GM19455 (cell line): Measurements from ENCODE around the gene TIMM23B.
"Not testable (repeated sequence)": the region's sequence is repeated elsewhere in the genome, so short reads cannot be mapped to it uniquely, and the experiment has no call there.

Experiments used
- ATAC-seq: cut with Tn5 transposase; IDR thresholded peaks from one replicate; pipeline ENCODE4 v1.9.1; 2021; ENCODE audit not compliant: unreplicated experiment

Gene TIMM23B, protein sequence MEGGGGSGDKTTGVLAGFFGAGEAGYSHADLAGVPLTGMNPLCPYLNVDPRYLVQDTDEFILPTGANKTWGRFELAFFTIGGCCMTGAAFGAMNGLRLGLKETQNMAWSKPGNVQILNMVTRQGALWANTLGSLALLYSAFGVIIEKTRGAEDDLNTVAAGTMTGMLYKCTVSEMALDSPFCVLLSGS

DNA sequence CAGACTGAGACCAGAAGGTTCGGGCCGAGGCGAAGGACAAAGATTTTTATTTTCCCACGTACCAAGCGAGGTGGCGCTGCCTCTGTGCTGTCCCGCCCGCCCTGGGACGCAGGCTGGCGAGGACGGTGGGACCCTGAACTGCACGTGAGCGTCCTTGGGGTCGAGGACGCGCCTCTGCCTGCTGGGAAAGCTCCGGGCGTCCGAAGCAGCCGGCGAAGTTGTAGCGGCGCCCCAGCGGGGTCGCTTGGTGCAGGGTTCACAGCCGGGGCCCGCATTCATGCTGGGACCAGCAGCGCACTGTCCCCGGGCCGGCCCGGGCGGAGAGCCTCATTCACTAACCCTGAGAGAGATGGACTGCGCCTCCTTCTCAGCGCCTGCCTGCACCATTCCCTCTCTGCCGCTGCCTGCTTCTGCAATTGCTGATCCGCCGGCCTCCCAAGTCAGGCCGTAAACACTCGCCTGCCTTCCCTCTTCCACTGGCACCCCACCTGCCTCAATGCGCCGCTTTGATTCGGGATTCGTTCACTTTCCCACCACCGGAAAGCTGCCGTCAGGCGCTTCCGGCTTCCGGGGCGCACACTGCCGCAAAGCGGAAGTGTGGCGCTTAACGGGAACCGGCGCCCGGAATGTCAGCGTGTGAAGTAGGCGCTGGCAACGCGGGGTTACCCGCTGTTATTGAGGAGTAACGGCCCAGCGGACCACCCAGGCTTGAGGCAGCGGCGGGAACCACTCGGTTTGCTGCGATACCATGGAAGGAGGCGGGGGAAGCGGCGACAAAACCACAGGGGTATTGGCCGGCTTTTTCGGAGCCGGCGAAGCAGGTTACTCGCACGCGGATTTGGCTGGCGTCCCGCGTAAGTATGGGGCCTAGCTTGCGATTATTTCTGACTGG is at the start of gene TIMM23B, which contains the start of gene PARG:
TIMM23B (plus strand) TSS at position 607 of the 892 bp plus-strand sequence; CDS start at position 749, 142 bp downstream.
PARG (minus strand) TSS at position 581 of the 892 bp plus-strand sequence; CDS start at position 279, 302 bp downstream.
- peak; percentile 69 for ATAC-seq

DNA sequence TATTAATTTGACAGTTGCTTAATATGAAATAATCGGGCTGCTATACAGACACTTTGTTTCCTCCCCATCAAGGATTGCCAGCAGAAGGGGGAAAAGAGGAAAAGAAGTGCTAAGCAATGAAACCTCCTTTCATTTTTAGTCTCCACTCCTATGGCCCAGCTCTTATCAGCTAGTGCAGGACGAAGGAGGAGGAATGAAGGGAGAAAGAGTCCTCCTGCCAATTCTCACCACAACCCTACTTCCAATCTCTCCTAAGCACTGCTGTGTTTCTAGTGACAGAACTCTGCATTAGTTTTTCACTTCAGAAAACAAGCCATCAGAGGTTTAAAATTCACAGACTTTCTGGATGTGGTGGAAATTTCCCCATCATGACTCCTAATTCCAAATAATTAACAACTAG is 41.9 kb upstream of the TIMM23B start:
- not testable (repeated sequence) for ATAC-seq

DNA sequence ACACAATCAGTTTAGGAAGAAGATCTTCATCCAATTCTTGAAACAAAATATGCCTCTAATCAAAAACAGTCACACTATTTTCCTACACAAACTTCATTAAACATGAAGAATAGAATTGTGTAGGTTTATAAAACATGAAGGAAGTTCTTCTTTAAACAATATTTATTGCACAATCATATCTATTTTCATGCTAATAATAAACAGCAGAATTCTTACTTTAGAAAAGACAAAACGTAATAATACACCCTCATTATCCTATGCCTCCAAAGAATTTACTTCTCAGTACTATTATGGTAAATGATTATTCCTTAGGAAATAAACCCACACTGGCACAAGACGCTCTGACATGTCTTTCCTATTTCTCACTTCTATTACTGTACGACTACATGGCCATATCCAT is 41.4 kb upstream of the TIMM23B start:
- ATAC-seq: not testable (repeated sequence)

DNA sequence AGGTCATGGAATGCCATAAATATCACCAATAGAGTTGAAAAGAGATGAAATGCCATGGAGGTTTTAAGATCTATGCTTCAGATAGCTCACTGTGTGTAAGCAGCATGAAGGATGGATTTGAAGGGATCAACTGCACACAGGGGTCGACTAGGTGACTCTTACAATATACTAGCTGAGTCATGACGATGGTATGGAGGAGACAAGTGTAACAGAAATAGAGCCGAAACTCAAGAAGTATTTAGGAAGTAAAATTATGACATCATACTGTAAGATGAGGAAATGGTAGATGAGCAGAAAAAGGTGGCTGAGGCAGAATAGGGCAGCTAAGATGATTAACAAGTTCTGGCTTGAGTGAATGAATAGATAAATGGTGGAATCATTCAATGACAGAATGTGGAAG is 38.0 kb upstream of the TIMM23B start:
- ATAC-seq: not testable (repeated sequence)

DNA sequence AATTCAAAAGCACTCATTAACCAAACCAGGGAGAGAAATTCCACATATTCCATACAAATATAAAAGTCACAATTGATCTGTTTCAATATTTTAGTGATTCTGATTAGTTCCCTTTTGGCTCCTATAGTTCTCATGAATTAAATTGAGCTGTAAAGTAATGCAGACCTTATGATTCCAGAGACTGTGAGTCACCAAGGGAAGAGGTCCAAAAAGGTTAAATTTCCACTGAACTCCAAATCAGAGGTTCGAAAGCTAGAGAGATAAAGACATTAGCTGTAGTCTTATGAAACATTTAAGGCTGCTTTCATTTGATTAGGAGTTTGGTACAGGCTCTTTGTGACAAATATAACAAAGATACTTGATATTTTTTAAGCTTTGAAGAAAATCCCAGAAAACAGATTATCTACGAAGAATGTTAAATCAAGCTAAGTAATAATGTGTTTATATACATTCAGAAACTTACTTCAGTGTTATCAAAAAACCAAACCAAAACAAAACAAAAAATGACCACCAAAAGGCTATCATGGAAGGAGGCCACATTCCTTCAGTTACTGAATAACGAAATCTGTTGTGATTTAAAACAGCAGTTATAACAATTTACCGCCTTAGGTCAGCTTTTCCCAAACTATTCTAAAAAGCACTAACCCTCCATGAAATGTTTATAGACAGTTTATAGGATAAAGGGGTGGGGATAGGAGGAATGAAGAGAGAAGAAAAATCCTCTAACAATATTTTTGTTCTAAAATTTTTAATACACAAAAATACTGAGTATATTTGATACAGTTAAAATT is 33.4 kb upstream of the TIMM23B start:
- ATAC-seq: not testable (repeated sequence)

DNA sequence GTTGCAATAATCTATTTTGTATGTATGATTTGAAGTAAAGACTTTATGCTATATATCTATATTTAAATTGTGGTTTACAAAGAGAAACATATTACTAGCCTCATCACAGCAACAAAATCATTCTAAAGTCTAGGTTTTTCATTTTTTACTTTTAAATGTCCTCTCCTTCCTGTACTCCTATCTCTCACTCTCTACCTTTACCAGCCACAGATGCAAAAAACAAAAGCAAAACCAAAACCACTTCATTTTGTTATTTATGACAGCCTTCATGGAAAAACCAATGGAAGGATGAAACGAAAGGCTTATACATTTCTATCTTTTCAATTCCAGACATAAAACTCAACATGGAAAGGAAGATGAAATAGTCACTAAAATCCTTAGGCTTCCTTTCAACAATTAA is 31.6 kb upstream of the TIMM23B start:
- not testable (repeated sequence) for ATAC-seq

DNA sequence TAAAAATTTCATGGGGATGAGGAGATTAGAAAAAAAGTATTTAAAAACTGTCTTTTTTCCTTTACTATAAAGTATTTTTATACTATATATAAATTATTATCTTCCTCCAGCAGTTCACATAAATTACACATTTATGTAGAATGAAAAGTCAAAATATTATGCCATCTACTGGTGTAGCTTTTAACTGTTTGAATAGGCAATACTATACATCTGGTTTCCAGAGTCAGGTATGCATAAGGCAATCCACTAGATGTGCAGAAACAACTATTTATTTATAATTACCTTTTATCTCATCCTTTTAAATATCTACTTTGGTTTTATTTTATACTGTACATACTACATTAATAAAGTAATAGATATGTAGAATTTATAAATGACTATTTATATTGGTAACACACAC is 25.4 kb upstream of the TIMM23B start:
- ATAC-seq: not testable (repeated sequence)

DNA sequence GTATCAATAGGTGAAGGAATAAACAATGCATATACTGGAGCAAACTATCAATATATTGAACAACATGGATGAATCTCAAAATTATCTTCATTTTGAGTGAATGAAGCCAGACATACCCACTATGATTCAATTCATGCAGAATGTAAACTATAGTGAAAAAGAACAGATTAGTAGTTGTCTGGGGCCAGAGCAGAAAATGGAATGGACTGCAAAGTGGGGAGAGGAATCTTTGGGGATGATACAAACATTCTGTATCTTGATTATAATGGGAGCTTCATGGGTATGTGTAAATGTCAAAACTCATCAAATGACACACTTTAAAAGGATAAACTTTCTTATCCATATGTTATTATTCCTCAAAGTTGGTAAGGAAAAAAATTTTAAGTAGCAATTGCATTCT is 23.9 kb upstream of the TIMM23B start:
- ATAC-seq: not testable (repeated sequence)

DNA sequence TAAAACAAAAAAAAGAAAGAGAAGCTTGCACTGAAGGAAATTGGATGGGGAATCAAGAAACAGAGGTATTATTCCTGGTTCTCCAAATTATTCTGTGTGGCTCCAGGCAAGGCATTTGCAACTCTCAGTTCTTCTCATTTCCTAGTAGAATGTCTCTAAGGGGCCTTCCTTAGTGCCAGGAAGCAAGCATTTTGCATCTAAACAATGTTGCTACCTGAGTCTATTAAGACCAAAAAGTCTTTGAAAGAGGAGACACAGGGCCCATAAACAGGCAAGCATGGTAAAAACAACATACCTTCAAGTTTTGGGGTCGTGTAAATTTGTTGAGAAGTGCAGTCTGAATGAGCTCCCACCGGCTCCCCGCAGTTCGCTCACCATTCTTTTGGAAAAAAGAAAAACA is 19.8 kb upstream of the TIMM23B start:
- not testable (repeated sequence) for ATAC-seq

DNA sequence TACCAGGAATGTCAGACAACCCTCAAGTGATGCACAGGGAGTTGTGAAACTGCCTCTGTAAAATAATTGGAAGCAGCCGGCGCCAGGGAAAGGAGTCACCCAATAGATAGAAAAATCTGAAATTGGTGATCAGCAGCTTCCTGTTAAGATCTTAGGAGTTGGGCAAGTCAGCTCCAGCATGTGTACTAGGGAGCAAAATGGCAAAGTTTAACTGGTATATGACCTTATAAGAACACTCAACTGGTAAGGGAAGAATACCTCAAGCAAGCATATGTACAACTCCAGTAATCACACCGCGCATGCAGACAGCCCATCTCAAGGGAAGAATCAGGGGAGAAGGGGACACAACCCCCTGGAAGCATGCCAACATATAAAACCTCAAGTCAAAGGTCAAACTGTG is 18.3 kb upstream of the TIMM23B start:
- ATAC-seq: not testable (repeated sequence)

DNA sequence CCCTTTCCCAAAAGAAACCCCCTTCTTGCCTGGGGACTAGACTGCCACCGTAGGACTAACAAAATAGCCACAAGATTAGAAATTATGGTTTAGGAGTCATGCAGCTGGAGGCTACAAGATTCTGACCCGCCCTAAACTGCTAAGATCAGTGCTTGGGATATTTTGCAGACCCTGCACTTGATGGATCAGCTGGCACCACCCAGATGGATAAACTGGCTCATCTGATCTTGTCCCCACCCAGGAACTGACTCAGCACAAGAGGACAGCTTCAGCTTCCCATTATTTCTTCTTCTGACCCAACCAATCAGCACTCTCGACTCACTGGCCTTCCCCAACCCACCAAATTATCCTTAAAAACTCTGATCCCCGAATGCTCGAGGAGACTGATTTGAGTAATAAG is 10.6 kb upstream of the TIMM23B start:
- ATAC-seq: not testable (repeated sequence)

DNA sequence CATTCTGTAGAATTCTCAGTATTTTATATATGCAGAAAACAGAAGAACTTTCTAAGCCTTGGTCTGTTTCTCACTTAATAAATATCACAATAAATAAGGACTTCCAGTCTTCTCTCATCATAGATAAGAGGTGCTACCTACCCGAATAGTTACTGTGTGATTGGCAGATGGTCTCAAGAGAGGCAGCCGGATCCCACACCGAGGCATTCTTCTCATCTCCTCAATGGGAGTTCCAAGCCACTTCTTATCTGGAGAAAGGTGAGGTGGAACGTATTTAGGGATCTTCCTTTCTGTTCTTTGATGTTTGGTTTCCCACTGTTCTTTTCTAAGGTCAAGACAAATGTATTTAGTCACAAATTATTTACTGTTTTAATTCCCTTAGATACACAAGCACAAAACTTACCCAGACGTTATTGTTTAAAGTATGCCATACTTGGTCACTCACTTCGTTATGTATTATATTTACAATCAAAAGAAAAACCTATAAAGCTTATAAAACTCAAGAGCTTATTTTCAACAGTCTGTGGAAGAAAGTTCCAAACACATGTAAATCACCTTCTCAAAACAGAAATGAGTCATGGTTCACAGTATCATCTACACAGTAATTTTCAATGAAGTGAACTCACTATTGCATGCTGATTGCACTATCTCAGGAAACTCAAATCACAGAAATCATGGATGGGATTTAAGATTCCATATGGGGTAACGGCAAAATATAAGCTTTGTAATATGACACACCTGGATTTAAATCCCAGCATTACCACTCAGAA is 9.7 kb upstream of the TIMM23B start:
- ATAC-seq: not testable (repeated sequence)

DNA sequence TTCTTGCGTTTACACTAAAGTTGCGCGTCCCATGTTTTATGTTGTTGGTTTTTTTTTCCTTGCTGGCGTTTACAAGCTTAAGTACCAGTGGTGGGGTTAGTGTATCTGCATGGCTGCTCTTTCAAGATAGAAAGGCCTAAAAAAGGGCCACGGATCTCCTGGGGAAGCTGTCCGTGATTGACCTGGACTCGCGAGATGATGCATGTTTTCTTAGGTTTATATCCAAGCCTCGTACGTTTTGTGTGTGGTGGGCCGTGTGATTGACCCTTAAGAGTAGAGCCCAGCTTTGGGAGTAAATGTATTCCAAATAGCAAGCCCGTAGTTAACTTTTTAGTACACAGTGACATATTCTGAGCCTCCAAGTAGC is 469 bp downstream of the TIMM23B start:
- ATAC-seq: peak; percentile 6

DNA sequence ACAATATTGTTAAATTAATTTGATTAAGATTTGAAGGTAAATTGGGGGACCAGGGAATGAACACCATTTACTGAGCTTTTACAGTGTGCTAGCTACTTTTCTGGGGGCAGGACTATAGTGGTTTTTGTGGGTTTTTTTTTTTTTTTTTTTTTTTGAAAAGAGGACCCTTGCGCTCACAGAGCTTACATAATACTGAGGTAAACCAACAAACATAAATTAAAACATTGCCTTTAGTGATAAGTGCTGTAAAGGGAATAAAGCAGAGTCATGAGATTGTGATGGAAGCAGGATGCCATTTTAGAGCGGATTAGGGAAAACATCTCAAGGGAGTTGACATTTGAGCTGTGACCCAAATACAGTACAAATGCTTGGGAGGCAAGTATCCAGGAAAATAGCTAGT is 1.8 kb downstream of the TIMM23B start:
- ATAC-seq: not testable (repeated sequence)

DNA sequence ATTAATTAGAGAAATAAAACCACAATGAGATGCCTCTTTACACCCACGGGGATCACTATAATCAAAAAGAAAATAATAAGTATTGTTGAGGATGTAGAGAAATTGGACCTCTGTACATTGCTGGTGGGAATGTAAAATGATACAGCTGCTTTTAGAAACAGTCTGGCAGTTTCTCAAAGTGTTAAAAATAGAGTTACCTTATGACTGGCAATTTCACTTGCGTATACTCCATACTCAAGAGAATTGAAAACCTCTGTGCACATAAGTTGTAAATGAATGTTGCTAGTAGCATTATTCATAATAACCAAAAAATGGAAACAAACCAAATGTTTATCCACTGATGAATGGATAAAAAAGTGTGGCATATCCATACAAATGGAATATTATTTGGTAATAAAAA is 6.3 kb downstream of the TIMM23B start:
- ATAC-seq: peak; percentile 69

DNA sequence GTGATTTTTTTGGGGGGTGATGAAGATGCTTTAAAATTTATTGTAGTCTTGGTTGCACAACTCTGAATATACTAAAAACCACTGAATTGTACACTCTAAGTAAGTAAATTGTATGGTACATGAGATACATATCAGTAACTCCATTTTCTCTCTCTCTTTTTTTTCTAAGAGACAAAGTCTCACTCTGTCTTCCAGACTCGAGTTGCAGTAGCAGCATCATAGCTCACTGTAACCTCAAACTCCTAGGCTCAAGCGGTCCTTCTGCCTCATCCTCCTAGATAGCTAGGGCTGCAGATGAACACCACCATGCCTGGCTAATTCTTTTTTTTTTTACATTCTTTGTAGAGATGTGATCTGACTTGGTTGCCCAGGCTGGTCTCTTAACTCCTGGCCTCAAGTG is 6.9 kb downstream of the TIMM23B start:
- ATAC-seq: peak; percentile 21

DNA sequence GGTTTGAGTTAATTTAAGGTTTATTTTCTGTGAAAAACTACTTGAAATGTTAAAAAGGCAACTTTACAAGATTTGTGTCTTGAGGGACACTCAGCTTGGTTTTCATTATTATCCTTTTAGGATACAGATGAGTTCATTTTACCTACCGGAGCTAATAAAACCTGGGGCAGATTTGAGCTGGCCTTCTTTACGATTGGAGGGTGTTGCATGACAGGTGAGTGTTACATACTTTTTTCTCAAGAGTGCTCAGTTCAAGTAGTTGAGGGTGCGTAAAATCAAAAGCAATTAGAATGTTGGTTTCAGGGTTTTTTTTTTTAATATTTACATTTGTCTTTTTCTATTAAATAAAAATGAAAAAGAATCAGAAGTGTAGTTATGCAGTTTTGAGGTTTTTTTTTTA is 10.2 kb downstream of the TIMM23B start:
- ATAC-seq: not testable (repeated sequence)

DNA sequence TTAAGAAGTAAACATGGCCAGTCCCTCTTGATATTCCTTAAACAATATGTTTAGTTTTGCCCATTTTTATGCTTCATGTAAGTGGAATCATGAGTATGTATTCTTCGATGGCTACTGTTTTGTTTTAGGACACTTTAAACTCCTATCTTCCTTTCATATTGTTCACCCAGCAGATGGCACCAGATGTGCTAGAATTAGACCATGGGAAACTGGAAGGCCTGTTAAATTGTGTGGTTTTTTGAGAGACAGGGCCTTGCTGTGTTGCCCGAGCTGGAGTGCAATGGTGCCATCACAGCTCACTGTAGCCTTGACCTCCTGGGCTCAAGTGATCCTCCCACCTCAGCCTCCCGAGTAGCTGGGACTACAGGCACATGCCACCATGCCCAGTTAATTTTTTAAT is 11.3 kb downstream of the TIMM23B start:
- not testable (repeated sequence) for ATAC-seq

DNA sequence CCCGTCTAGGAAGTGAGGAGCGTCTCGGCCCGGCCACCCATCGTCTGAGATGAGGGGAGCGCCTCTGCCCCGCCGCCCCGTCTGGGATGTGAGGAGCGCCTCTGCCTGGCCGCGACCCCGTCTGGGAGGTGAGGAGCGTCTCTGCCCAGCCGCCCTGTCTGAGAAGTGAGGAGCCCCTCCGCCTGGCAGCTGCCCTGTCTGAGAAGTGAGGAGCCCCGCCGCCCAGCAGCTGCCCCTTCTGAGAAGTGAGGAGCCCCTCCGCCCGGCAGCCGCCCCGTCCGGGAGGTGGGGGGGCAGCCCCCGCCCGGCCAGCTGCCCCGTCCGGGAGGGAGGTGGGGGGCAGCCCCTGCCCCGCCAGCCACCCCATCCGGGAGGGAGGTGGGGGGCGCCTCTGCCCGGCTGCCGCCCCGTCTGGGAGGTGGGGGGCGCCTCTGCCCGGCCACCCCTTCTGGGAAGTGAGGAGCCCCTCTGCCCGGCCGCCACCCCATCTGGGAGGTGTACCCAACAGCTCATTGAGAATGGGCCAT is 28.5 kb downstream of the TIMM23B start:
- ATAC-seq: not testable (repeated sequence)

DNA sequence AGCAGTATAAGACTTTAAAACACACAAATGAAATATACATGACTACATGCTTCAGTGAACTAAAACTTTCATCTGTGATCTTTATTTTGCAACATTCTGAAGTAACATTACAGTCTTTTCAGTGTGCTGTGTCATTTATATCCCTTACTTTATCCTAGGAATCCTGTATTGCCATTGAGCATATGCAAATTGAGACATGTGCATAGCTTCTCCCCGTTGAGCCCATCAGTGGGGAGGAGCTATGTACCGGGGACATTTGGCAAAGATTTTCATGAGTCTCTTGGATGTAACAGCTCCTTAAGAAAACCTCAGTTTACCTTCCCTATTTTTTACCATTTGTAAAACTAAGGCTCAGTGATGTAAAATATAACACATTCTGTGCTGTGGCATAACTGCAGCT is 29.6 kb downstream of the TIMM23B start:
- not testable (repeated sequence) for ATAC-seq
